ENCODE measurements around the gene ST6GALNAC1. TPM values are rescaled to one million over a fixed set of nuclear protein-coding genes. Genes with fewer than 3 reads are reported as not detected.

The ST6GALNAC1 gene
- total and polyA plus RNA-seq, 2 of the 13 experiments (the other 11 are each of a cell fraction or from before 2014, with no cell fraction given), result not detected

- TF ChIP-seq ZNF747 (CRISPR knock-in tag; IDR thresholded peaks at IDR 0.05; ENCODE audit: borderline replicate concordance) (no peak), AGO2 (optimal IDR thresholded peaks at IDR 0.05; ENCODE audit: low read depth, low read length) (no peak), MATR3 (CRISPR knock-in tag; IDR thresholded peaks at IDR 0.05) (no peak), ZSCAN5A (CRISPR knock-in tag; IDR thresholded peaks at IDR 0.05; ENCODE audit: borderline replicate concordance) (no peak), JARID2 (CRISPR knock-in tag; IDR thresholded peaks at IDR 0.05; ENCODE audit: insufficient replicate concordance) (no peak), CHD4 (IDR thresholded peaks at IDR 0.05; ENCODE audit: borderline replicate concordance, low read length) (no peak), ZNF160 (CRISPR knock-in tag; IDR thresholded peaks at IDR 0.05) (no peak), ZNF572 (CRISPR knock-in tag; IDR thresholded peaks at IDR 0.05) (peak; percentile 73; the same call in 1 of the 2 replicates), POLR2A (IDR thresholded peaks at IDR 0.05; ENCODE audit: insufficient read depth in 1 of 2, low read depth in 2 of 2, low read length in 2 of 2) (peak in 1 of 2 experiments; percentile 82; a peak in 2 of 4 replicates), MAFF (IDR thresholded peaks at IDR 0.05; ENCODE audit: low read depth, low read length) (no peak), ZNF350 (CRISPR knock-in tag; IDR thresholded peaks at IDR 0.05; ENCODE audit: borderline replicate concordance, low read depth) (no peak), RAD51 (IDR thresholded peaks at IDR 0.05; ENCODE audit: borderline replicate concordance) (no peak), ZNF121 (CRISPR knock-in tag; IDR thresholded peaks at IDR 0.05) (no peak), ZNF816 (CRISPR knock-in tag; IDR thresholded peaks at IDR 0.05; ENCODE audit: borderline replicate concordance) (0 out of 2 replicates have a peak, but pooled peaks have one; percentile 8), ZNF230 (CRISPR knock-in tag; IDR thresholded peaks at IDR 0.05) (0 out of 2 replicates have a peak, but pooled peaks have one; percentile 51), TRAFD1 (CRISPR knock-in tag; IDR thresholded peaks at IDR 0.05; ENCODE audit: borderline replicate concordance) (no peak), NRL (CRISPR knock-in tag; IDR thresholded peaks at IDR 0.05; ENCODE audit: borderline replicate concordance) (no peak), TBX2 (CRISPR knock-in tag; IDR thresholded peaks at IDR 0.05; ENCODE audit: borderline replicate concordance) (no peak), TGIF2 (CRISPR knock-in tag; IDR thresholded peaks at IDR 0.05) (no peak), ZNF589 (CRISPR knock-in tag; conservative IDR thresholded peaks at IDR 0.05) (no peak), ZNF563 (CRISPR knock-in tag; IDR thresholded peaks at IDR 0.05) (peak; percentile 7; the same call in 1 of the 2 replicates), MIXL1 (CRISPR knock-in tag; IDR thresholded peaks at IDR 0.05) (no peak), ZNF362 (CRISPR knock-in tag; IDR thresholded peaks at IDR 0.05; ENCODE audit: borderline replicate concordance) (no peak), ZFP37 (CRISPR knock-in tag; IDR thresholded peaks at IDR 0.05; ENCODE audit: borderline replicate concordance) (no peak), POLR2AphosphoS5 (IDR thresholded peaks at IDR 0.05; ENCODE audit: low read depth, low read length) (peak; percentile 91), SKIL (CRISPR knock-in tag; IDR thresholded peaks at IDR 0.05; ENCODE audit: borderline replicate concordance) (no peak), MLLT10 (CRISPR knock-in tag; IDR thresholded peaks at IDR 0.05) (no peak)
Measured at GRCh38 chr17:76671912-76672262, 28.3 kb upstream of the ST6GALNAC1 start (continued).

Data from HepG2 (cell line).